ENCODE measurements around the gene NAA10.

Gene NAA10

GRCh38 chrX:153907456-153907855 lies 27.4 kb downstream of the NAA10 start:
- no peak overlapping the region for H3K4me2 ChIP-seq (ENCODE audit: low read depth, low read length, poor library complexity, severe bottlenecking)
- no peaks in the 10 kb centered on the region for H3K27me3 ChIP-seq (ENCODE audit: insufficient read depth, low read length, poor library complexity, severe bottlenecking)
- H3K9me3 ChIP-seq (ENCODE audit: insufficient read depth, low read depth, low read length), result no peaks in the 10 kb centered on the region
- H3K4me1 ChIP-seq (ENCODE audit: insufficient read depth, low read length, poor library complexity, severe bottlenecking), result peaks cover 6% of the 10 kb centered on the region
- peaks cover 4% of the 10 kb centered on the region; the same call in 1 of the 2 replicates for H3K36me3 ChIP-seq (ENCODE audit: insufficient read depth, low read length)
- H2AFZ ChIP-seq (ENCODE audit: low read length), result no peak overlapping the region
- no peaks in the 10 kb centered on the region for H3K9me2 ChIP-seq (replicated peaks; ENCODE audit: low read depth, low read length)
- no peaks in the 10 kb centered on the region for H3K79me2 ChIP-seq (ENCODE audit: insufficient read depth, low read length)
- H3K4me3 ChIP-seq (ENCODE audit: low read length, poor library complexity, severe bottlenecking), result no peak overlapping the region
- no peaks in the 10 kb centered on the region for H4K20me1 ChIP-seq (ENCODE audit: insufficient read depth, low read length, poor library complexity, severe bottlenecking)
- TF ChIP-seq CTCF (conservative IDR thresholded peaks at IDR 0.05; ENCODE audit: low read length) (no peak), EZH2phosphoT487 (IDR thresholded peaks at IDR 0.05; ENCODE audit: borderline replicate concordance) (no peak)
- no peak overlapping the region for H3K9ac ChIP-seq (ENCODE audit: low read depth, low read length, poor library complexity, severe bottlenecking)
- no peaks in the 10 kb centered on the region for H3F3A ChIP-seq (ENCODE audit: low read depth)

- Histone ChIP-seq H3K27me3 (ENCODE audit: insufficient read depth, low read length, poor library complexity, severe bottlenecking) (no peaks in the 10 kb centered on the region), H3K4me1 (ENCODE audit: insufficient read depth, low read length, poor library complexity, severe bottlenecking) (peaks cover 17% of the 10 kb centered on the region), H3F3A (ENCODE audit: low read depth) (no peaks in the 10 kb centered on the region), H3K9me3 (ENCODE audit: insufficient read depth, low read depth, low read length) (no peaks in the 10 kb centered on the region), H3K79me2 (ENCODE audit: insufficient read depth, low read length) (no peaks in the 10 kb centered on the region), H3K4me3 (ENCODE audit: low read length, poor library complexity, severe bottlenecking) (no peak overlapping the region), H3K9me2 (replicated peaks; ENCODE audit: low read depth, low read length) (no peaks in the 10 kb centered on the region), H2AFZ (ENCODE audit: low read length) (no peak overlapping the region), H3K4me2 (ENCODE audit: low read depth, low read length, poor library complexity, severe bottlenecking) (no peak overlapping the region), H3K9ac (ENCODE audit: low read depth, low read length, poor library complexity, severe bottlenecking) (no peak overlapping the region), H3K36me3 (ENCODE audit: insufficient read depth, low read length) (no peaks in the 10 kb centered on the region), H4K20me1 (ENCODE audit: insufficient read depth, low read length, poor library complexity, severe bottlenecking) (no peaks in the 10 kb centered on the region)
- TF ChIP-seq EZH2phosphoT487 (IDR thresholded peaks at IDR 0.05; ENCODE audit: borderline replicate concordance) (no peak), CTCF (conservative IDR thresholded peaks at IDR 0.05; ENCODE audit: low read length) (no peak)
These were observed 28.5 kb downstream of the NAA10 start for GRCh38 chrX:153906126-153906917.

- no peaks in the 10 kb centered on the region for H3K27me3 ChIP-seq (ENCODE audit: insufficient read depth, low read length, poor library complexity, severe bottlenecking)
- H3K79me2 ChIP-seq (ENCODE audit: insufficient read depth, low read length), result no peaks in the 10 kb centered on the region
- no peaks in the 10 kb centered on the region for H3K9me2 ChIP-seq (replicated peaks; ENCODE audit: low read depth, low read length)
- no peak overlapping the region for H3K4me2 ChIP-seq (ENCODE audit: low read depth, low read length, poor library complexity, severe bottlenecking)
- H3K4me3 ChIP-seq (ENCODE audit: low read length, poor library complexity, severe bottlenecking), result no peak overlapping the region
- H3K9me3 ChIP-seq (ENCODE audit: insufficient read depth, low read depth, low read length), result no peaks in the 10 kb centered on the region
- no peaks in the 10 kb centered on the region for H3K36me3 ChIP-seq (ENCODE audit: insufficient read depth, low read length)
- peaks cover 2% of the 10 kb centered on the region; the same call in 1 of the 2 replicates for H3F3A ChIP-seq (ENCODE audit: low read depth)
- no peak overlapping the region for H2AFZ ChIP-seq (ENCODE audit: low read length)
- H3K4me1 ChIP-seq (ENCODE audit: insufficient read depth, low read length, poor library complexity, severe bottlenecking), result peaks cover 23% of the 10 kb centered on the region
- TF ChIP-seq EZH2phosphoT487 (IDR thresholded peaks at IDR 0.05; ENCODE audit: borderline replicate concordance) (no peak), CTCF (conservative IDR thresholded peaks at IDR 0.05; ENCODE audit: low read length) (no peak)
- no peaks in the 10 kb centered on the region for H4K20me1 ChIP-seq (ENCODE audit: insufficient read depth, low read length, poor library complexity, severe bottlenecking)
- H3K9ac ChIP-seq (ENCODE audit: low read depth, low read length, poor library complexity, severe bottlenecking), result no peak overlapping the region
These were observed 29.2 kb downstream of the NAA10 start for GRCh38 chrX:153905481-153906095.

Data from Loucy (cell line).